ENCODE data around the gene TUBGCP2. TPM values are rescaled to one million over a fixed set of nuclear protein-coding genes. Genes with fewer than 3 reads are reported as not detected.

TUBGCP2 gene
- total RNA-seq, 1 donor from 2014 or later: 35.2 TPM

- DNase-seq (ENCODE audit: low read depth): no peak
- no peak overlapping the region for H3K4me3 ChIP-seq (ENCODE audit: low read depth, low read length)
Measured at GRCh38 chr10:133349577-133350011, 40.9 kb upstream of the TUBGCP2 start.

GRCh38 chr10:133349160-133349568 is 40.5 kb upstream of the TUBGCP2 start:
- no peak overlapping the region for H3K4me3 ChIP-seq (ENCODE audit: low read depth, low read length)
- no peak for DNase-seq (ENCODE audit: low read depth)
- no peak for TF ChIP-seq CTCF (conservative IDR thresholded peaks at IDR 0.05; ENCODE audit: low read depth, low read length)

More at GRCh38 chr10:133349577-133350011, 40.9 kb upstream of the TUBGCP2 start:
- no peak for TF ChIP-seq CTCF (conservative IDR thresholded peaks at IDR 0.05; ENCODE audit: low read depth, low read length)

DNA sequence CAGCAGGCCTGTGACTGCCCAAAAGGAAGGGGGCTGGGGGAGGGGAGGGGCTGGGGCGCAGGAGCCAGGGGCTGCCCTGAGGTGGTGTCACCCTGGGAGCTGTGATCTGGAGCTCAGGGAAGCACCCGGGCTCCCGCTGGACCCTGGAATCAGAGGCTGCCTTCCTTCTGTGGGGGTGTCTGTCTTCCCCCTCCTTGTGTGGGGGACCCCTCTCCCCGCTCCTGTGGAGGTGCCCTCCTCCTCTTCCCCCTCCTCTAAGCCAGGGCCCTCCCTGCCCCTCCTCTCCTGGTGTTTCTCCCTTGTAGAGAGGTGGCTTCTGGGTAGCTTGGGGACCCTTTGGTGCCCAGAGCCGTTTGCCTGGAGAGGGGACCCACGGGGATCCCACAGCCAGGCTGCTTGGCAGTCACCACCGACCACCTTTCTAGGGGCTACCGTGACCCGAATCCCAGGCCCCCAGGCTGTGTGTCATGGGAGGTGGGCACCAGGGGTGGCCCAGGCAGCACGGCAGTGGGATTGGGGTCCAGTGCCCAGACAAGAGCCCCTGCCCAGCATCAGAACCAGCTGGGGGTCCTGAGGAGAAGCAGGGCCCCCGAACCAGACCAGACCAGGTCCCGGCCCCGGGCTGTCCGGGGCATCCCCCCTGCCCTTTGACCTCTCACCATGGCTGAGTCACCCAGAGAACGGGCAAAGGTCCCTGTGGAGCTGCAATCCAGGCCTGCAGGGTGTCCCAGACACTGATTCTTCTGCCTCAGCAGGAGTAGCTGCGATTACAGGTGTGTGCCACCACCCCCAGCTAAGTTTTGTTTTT is 39.2 kb upstream of the TUBGCP2 start:
- TF ChIP-seq CTCF (conservative IDR thresholded peaks at IDR 0.05; ENCODE audit: low read depth, low read length): no peak
- no peak for DNase-seq (ENCODE audit: low read depth)
- H3K4me3 ChIP-seq (ENCODE audit: low read depth, low read length): no peak overlapping the region

- no peak overlapping the region for H3K4me3 ChIP-seq (ENCODE audit: low read depth, low read length)
- no peak for DNase-seq (ENCODE audit: low read depth)
- TF ChIP-seq CTCF (conservative IDR thresholded peaks at IDR 0.05; ENCODE audit: low read depth, low read length): no peak
Measured at GRCh38 chr10:133346413-133346812, 37.7 kb upstream of the TUBGCP2 start.

DNA sequence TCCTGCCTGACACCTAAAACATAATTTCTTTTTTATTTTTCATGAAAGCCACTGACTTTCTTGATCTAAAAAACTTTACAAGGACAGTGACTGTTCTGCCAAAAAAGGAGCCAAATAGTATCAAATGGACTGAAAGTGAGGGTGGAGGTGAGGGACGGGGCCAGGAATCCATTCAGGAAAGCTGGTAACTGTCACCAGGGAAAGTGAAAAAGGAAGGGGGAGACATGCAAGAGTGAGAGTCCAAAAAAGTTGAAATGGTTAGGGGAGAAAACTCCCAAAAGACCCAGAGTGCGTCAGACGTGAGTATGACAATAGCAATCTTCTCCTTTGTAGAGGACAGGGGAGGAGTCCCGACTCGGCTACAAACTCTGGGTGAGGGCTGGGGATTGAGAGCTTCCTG is 35.6 kb upstream of the TUBGCP2 start:
- H3K4me3 ChIP-seq (ENCODE audit: low read depth, low read length): no peak overlapping the region
- DNase-seq (ENCODE audit: low read depth): no peak
- TF ChIP-seq CTCF (conservative IDR thresholded peaks at IDR 0.05; ENCODE audit: low read depth, low read length): no peak

GRCh38 chr10:133343558-133343957 is 34.9 kb upstream of the TUBGCP2 start:
- TF ChIP-seq CTCF (conservative IDR thresholded peaks at IDR 0.05; ENCODE audit: low read depth, low read length): no peak
- DNase-seq (ENCODE audit: low read depth): no peak
- H3K4me3 ChIP-seq (ENCODE audit: low read depth, low read length): no peak overlapping the region

DNA sequence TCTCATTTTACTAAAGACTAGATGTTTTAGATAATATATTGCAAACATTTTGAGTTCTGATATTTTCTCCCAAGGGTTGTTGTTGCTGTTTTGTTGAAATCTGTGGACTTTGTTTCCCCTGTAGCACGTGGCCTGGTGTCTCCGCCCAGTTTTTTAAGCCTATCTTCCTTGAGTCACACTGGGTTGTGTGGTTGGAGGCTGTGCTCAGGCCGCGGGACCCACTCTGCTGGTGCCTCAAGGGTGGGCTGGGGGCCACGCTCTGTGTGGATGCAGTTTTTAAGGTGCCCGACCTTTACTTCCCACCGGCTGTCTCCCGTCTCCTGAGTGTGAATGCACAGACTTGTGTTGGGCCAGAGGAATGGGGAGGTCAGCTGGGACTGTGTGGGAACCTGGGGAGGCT is 34.3 kb upstream of the TUBGCP2 start:
- no peak for TF ChIP-seq CTCF (conservative IDR thresholded peaks at IDR 0.05; ENCODE audit: low read depth, low read length)
- DNase-seq (ENCODE audit: low read depth): no peak

More for the DNA sequence above, 34.3 kb upstream of the TUBGCP2 start:
- H3K4me3 ChIP-seq (ENCODE audit: low read depth, low read length): no peak overlapping the region

Data from epithelial cell of proximal tubule (primary cell).